OCI-LY3 (cell line): ENCODE data around the gene MYDGF.

Source experiments
- EZH2phosphoT487 ChIP-seq: fragments of 200-600 bp; shearing (Covaris generic); IDR thresholded peaks from 2 replicates; pipeline ENCODE4 v1.6.1; 2018; ENCODE audit warnings: antibody characterized with exemption, mixed run types, low read depth
- TF ChIP-seq, protein P1 (sequence below): fragments of 200-600, 300-600 bp; sonication (generic); IDR thresholded peaks from 2 replicates; pipeline ENCODE4 v1.5.1; 2014; ENCODE audit warnings: antibody characterized with exemption, low read length, low read depth

- TF ChIP-seq, protein P1, sequence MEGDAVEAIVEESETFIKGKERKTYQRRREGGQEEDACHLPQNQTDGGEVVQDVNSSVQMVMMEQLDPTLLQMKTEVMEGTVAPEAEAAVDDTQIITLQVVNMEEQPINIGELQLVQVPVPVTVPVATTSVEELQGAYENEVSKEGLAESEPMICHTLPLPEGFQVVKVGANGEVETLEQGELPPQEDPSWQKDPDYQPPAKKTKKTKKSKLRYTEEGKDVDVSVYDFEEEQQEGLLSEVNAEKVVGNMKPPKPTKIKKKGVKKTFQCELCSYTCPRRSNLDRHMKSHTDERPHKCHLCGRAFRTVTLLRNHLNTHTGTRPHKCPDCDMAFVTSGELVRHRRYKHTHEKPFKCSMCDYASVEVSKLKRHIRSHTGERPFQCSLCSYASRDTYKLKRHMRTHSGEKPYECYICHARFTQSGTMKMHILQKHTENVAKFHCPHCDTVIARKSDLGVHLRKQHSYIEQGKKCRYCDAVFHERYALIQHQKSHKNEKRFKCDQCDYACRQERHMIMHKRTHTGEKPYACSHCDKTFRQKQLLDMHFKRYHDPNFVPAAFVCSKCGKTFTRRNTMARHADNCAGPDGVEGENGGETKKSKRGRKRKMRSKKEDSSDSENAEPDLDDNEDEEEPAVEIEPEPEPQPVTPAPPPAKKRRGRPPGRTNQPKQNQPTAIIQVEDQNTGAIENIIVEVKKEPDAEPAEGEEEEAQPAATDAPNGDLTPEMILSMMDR, result peak; percentile 87
- no peak for TF ChIP-seq EZH2phosphoT487
Measured at GRCh38 chr19:4633140-4633967, 36.8 kb downstream of the MYDGF start.
